Ascending aorta (tissue), 2 donors: Measurements from ENCODE around the gene TRAPPC2L. TPM values are rescaled to one million over a fixed set of nuclear protein-coding genes. Genes with fewer than 3 reads are reported as not detected.

Experiments
- DNase-seq, 2 donors: peaks; one replicate each; pipeline ENCODE4 v3.0.0-alpha.2; 2019; ENCODE audit warnings: low spot score in 2 of 2
- H3K27ac ChIP-seq, 2 donors: fragments of 200-600 bp; sonication (generic); one replicate each; pipeline ENCODE4 v1.5.1; 2016 to 2017; ENCODE audit warnings: mild to moderate bottlenecking in 1 of 2
- H3K27me3 ChIP-seq: fragments of 200-600 bp; sonication (generic); one replicate; pipeline ENCODE4 v1.5.1; 2017
- H3K36me3 ChIP-seq, 2 donors: fragments of 200-600 bp; sonication (generic); one replicate each; pipeline ENCODE4 v1.5.1; 2016
- H3K4me1 ChIP-seq, 2 donors: fragments of 200-600 bp; sonication (generic); one replicate each; pipeline ENCODE4 v1.5.1; 2016 to 2017; ENCODE audit warnings: mild to moderate bottlenecking in 1 of 2
- H3K4me3 ChIP-seq, 2 donors: fragments of 200-600 bp; sonication (generic); one replicate each; pipeline ENCODE4 v1.5.1; 2016 to 2017; ENCODE audit warnings: mild to moderate bottlenecking in 1 of 2
- H3K9me3 ChIP-seq, 2 donors: fragments of 200-600 bp; sonication (generic); one replicate each; pipeline ENCODE4 v1.5.1; 2016
- CTCF ChIP-seq, 3 experiments: fragments of 200-600 bp in 2 of 3; fragments of 450-650 bp in 1 of 3; sonication (generic) in 2 of 3; IDR thresholded peaks; one replicate each; pipeline ENCODE4 v1.5.1; 2016 to 2019; ENCODE audit warnings: antibody characterized with exemption in 3 of 3, mild to moderate bottlenecking in 1 of 3, moderate library complexity in 1 of 3
- intact Hi-C: fragments of 100-400 bp; cut with DNase I; formaldehyde crosslinking; loops from one replicate; pipeline ENCODE4 v1.15.1; 2023
- total RNA-seq: library from RNA; depleted of rRNA; stranded (reverse); fragments of >200 nt; gene quantifications from one replicate; pipeline ENCODE4 v1.1.0, GENCODE V29; 2016

TRAPPC2L gene
- total RNA-seq, 1 donor from 2014 or later = 7.6 TPM

- TF ChIP-seq CTCF (IDR thresholded peaks at IDR 0.05) = no peak
- no peak overlapping the region for H3K4me3 ChIP-seq
- peaks cover 7 to 41% of the 10 kb centered on the region in 2 donors for H3K36me3 ChIP-seq
- intact Hi-C loops = no loop called here
- no peaks in the 10 kb centered on the region for H3K9me3 ChIP-seq
- no peak for DNase-seq
- no peaks in the 10 kb centered on the region for H3K4me1 ChIP-seq
- no peaks in the 10 kb centered on the region for H3K27me3 ChIP-seq
- H3K27ac ChIP-seq = no peak overlapping the region
Measured at GRCh38 chr16:88831838-88832237, 25.1 kb upstream of the TRAPPC2L start.

GRCh38 chr16:88833086-88833485 is 23.8 kb upstream of the TRAPPC2L start:
- Histone ChIP-seq H3K4me1 (no peaks in the 10 kb centered on the region), H3K36me3 (peaks cover 10 to 39% of the 10 kb centered on the region in 2 donors), H3K27ac (no peak overlapping the region), H3K9me3 (no peaks in the 10 kb centered on the region), H3K27me3 (no peaks in the 10 kb centered on the region), H3K4me3 (no peak overlapping the region)
- TF ChIP-seq CTCF (IDR thresholded peaks at IDR 0.05) = no peak
- no peak for DNase-seq
- intact Hi-C loops = no loop called here

- peaks cover 12 to 37% of the 10 kb centered on the region in 2 donors for H3K36me3 ChIP-seq
- no peaks in the 10 kb centered on the region for H3K9me3 ChIP-seq
- intact Hi-C loops = no loop called here
- no peaks in the 10 kb centered on the region for H3K27me3 ChIP-seq
- no peak for DNase-seq
- H3K27ac ChIP-seq = no peak overlapping the region
- no peaks in the 10 kb centered on the region for H3K4me1 ChIP-seq
- no peak for TF ChIP-seq CTCF (IDR thresholded peaks at IDR 0.05)
- no peak overlapping the region for H3K4me3 ChIP-seq
Measured at GRCh38 chr16:88834670-88835069, 22.3 kb upstream of the TRAPPC2L start.

GRCh38 chr16:88835383-88835782 is 21.5 kb upstream of the TRAPPC2L start:
- peak in 1 of 2 donors; percentile 77 for DNase-seq

GRCh38 chr16:88835818-88836217 is 21.1 kb upstream of the TRAPPC2L start:
- no peak for DNase-seq
- Histone ChIP-seq H3K4me1 (no peaks in the 10 kb centered on the region), H3K9me3 (no peaks in the 10 kb centered on the region), H3K36me3 (peaks cover 23 to 42% of the 10 kb centered on the region in 2 donors), H3K27me3 (no peaks in the 10 kb centered on the region), H3K27ac (no peak overlapping the region), H3K4me3 (no peak overlapping the region)
- intact Hi-C loops = no loop called here
- TF ChIP-seq CTCF (IDR thresholded peaks at IDR 0.05) = no peak

More at GRCh38 chr16:88835383-88835782, 21.5 kb upstream of the TRAPPC2L start:
- Histone ChIP-seq H3K27ac (no peak overlapping the region), H3K4me1 (no peaks in the 10 kb centered on the region), H3K9me3 (no peaks in the 10 kb centered on the region), H3K36me3 (peaks cover 19 to 42% of the 10 kb centered on the region in 2 donors), H3K4me3 (no peak overlapping the region), H3K27me3 (no peaks in the 10 kb centered on the region)
- intact Hi-C loops = no loop called here
- no peak for TF ChIP-seq CTCF (IDR thresholded peaks at IDR 0.05)

- no peak for DNase-seq
- TF ChIP-seq CTCF (IDR thresholded peaks at IDR 0.05) = no peak
- H3K36me3 ChIP-seq = peaks cover 27 to 41% of the 10 kb centered on the region in 2 donors
- H3K27me3 ChIP-seq = no peaks in the 10 kb centered on the region
- H3K9me3 ChIP-seq = no peaks in the 10 kb centered on the region
- H3K27ac ChIP-seq = no peak overlapping the region
- H3K4me1 ChIP-seq = no peaks in the 10 kb centered on the region
- no peak overlapping the region for H3K4me3 ChIP-seq
- intact Hi-C loops = no loop called here
Measured at GRCh38 chr16:88836791-88837190, 20.1 kb upstream of the TRAPPC2L start.
